ENCODE data around the gene NUDT16L1. TPM values are rescaled to one million over a fixed set of nuclear protein-coding genes. Genes with fewer than 3 reads are reported as not detected.

The NUDT16L1 gene
- total and polyA plus RNA-seq, 2 donors = 35.4 to 37.1 TPM

DNA sequence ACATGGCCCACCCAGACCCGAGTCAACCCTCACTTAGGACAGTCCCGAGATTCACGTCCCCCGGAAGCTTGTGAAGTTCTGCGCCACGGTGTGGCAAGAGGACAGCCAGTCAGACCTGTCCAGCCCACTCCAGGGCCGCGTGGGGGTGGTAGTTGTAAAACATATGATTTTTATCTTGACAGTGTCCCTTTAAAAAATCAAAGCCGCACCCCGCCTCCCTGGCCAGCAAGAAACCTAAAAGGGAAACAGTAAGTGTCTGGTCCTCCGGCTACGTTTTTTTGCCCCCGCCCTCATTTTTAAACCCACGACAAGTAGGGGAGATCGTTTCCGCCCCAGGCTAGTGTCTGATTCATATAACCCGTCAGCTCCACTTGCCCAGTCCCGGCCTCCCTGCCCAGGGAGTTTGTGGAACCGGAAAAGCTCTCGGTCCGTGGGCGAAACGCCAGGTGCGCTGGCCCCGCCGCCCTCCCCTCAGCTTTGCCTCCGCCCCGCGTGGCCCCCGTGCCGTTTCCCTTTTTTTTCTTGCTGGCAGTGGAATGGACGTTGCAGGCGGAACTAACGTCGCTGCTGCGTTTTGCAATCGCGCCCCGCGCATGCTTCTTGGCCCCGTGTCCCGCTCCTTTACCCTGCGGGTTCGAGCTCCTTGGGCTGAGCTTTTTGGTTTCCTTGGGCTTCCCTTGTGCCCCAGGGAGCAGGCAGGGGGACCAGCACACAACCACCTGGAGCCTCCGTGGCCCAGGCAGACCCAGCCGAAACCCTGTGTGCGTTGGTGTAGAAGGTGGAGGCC, 13.3 kb upstream of the NUDT16L1 start:
- Histone ChIP-seq H3K36me3 (ENCODE audit: control insufficient read depth in 2 of 2, insufficient read depth in 2 of 2, low read length in 1 of 2) (peaks cover 22 to 57% of the 10 kb centered on the region in 2 donors), H3K4me3 (ENCODE audit: low read length in 2 of 2) (no peak overlapping the region), H3K9me3 (ENCODE audit: control insufficient read depth in 2 of 2, insufficient read depth in 1 of 2, low read length in 1 of 2) (peaks cover 0 to 4% of the 10 kb centered on the region in 2 donors), H3K27me3 (ENCODE audit: control insufficient read depth in 2 of 2, insufficient read depth in 1 of 2, low read length in 1 of 2) (no peaks in the 10 kb centered on the region), H3K4me1 (ENCODE audit: control insufficient read depth in 2 of 2, insufficient read depth in 2 of 2, low read length in 2 of 2) (peaks cover 6 to 41% of the 10 kb centered on the region in 2 donors), H3K27ac (ENCODE audit: low read depth in 1 of 2, low read length in 1 of 2) (peak overlapping the region; percentile 11 to 41)
- WGBS = 92% methylated on average over 47 of the region's 47 CpGs
- no peak for DNase-seq (ENCODE audit: low read depth in 6 of 9, low spot score in 9 of 9)

DNA sequence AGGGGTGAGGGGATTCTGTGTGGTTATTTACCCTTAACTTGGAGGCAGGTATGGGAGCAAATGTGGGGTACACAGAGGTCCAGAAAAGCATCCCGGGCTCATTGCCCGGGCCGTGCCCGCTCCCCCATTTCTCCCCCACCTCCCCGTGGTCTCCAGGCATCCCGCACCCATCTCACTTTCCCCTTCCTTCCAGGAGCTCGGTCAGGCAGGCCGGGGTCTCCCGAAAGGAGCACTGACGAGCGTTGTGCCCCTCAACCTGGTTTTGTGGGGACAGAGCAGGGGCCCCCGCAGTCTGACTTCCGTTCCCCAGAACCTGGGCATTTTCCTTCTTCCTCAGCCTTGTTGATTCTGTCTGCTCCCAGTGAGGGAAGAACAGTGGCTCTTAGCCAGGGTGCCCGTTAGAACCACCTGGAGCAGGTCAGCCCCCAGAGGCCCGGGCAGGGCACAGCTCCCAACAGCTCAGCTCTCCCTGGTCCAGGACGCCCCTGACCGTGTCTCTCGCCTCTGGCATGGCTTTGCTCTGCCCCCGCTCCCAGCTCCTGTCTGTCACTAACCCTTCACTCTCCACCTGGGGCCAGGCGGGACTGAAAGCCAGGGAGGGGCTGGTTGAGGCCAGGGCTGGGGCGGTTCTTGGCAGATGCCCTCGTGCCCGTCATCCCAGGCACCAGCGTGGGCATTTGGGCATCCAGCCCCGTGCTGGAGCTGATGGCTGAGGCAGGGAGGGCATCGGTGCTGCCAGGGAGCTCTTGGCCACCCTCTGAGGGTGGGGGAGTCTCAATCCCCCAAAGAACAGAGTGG, 12.5 kb upstream of the NUDT16L1 start:
- Histone ChIP-seq H3K27me3 (ENCODE audit: control insufficient read depth in 2 of 2, insufficient read depth in 1 of 2, low read length in 1 of 2) (no peaks in the 10 kb centered on the region), H3K9me3 (ENCODE audit: control insufficient read depth in 2 of 2, insufficient read depth in 1 of 2, low read length in 1 of 2) (peaks cover 0 to 4% of the 10 kb centered on the region in 2 donors), H3K27ac (ENCODE audit: low read depth in 1 of 2, low read length in 1 of 2) (peak overlapping the region in 1 of 2 donors; percentile 41), H3K4me3 (ENCODE audit: low read length in 2 of 2) (no peak overlapping the region), H3K36me3 (ENCODE audit: control insufficient read depth in 2 of 2, insufficient read depth in 2 of 2, low read length in 1 of 2) (peaks cover 30 to 62% of the 10 kb centered on the region in 2 donors), H3K4me1 (ENCODE audit: control insufficient read depth in 2 of 2, insufficient read depth in 2 of 2, low read length in 2 of 2) (peaks cover 4 to 36% of the 10 kb centered on the region in 2 donors)
- no peak for DNase-seq (ENCODE audit: low read depth in 6 of 9, low spot score in 9 of 9)
- 97% methylated on average over 26 of the region's 26 CpGs for WGBS

DNA sequence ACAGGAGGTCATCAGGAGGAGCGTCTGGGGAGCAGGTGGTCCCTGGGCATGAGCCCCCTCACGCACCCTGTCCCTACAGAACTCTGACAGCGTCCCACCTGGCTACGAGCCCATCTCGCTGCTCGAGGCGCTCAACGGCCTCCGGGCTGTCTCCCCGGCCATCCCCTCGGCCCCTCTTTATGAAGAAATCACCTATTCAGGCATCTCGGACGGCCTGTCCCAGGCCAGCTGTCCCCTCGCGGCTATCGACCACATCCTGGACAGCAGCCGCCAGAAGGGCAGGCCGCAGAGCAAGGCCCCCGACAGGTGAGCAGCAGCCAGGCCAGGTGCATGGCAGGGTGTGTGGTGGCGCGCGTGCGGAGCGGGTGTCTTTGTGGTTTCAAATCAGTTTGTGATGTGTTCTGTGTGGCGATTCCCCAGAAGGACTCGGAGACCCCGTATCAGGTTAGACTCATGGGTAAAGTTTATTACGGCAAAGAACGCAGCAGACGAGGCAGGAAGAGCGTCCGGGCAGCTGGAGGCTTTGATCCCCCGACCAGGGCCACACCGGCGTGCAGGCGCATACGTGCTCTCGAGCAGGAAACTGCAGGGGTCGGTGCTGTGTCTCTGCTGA, 11.8 kb upstream of the NUDT16L1 start:
- H3K27me3 ChIP-seq (ENCODE audit: control insufficient read depth in 2 of 2, insufficient read depth in 1 of 2, low read length in 1 of 2) = no peaks in the 10 kb centered on the region
- H3K4me3 ChIP-seq (ENCODE audit: low read length in 2 of 2) = no peak overlapping the region
- 75% methylated on average over 39 of the region's 39 CpGs for WGBS
- peaks cover 0 to 4% of the 10 kb centered on the region in 2 donors for H3K9me3 ChIP-seq (ENCODE audit: control insufficient read depth in 2 of 2, insufficient read depth in 1 of 2, low read length in 1 of 2)
- peak in 2 of 9 donors; percentile 33 to 59 for DNase-seq (ENCODE audit: low read depth in 6 of 9, low spot score in 9 of 9)
- H3K27ac ChIP-seq (ENCODE audit: low read depth in 1 of 2, low read length in 1 of 2) = no peak overlapping the region
- peaks cover 34 to 67% of the 10 kb centered on the region in 2 donors for H3K36me3 ChIP-seq (ENCODE audit: control insufficient read depth in 2 of 2, insufficient read depth in 2 of 2, low read length in 1 of 2)
- H3K4me1 ChIP-seq (ENCODE audit: control insufficient read depth in 2 of 2, insufficient read depth in 2 of 2, low read length in 2 of 2) = peaks cover 0 to 29% of the 10 kb centered on the region in 2 donors

DNA sequence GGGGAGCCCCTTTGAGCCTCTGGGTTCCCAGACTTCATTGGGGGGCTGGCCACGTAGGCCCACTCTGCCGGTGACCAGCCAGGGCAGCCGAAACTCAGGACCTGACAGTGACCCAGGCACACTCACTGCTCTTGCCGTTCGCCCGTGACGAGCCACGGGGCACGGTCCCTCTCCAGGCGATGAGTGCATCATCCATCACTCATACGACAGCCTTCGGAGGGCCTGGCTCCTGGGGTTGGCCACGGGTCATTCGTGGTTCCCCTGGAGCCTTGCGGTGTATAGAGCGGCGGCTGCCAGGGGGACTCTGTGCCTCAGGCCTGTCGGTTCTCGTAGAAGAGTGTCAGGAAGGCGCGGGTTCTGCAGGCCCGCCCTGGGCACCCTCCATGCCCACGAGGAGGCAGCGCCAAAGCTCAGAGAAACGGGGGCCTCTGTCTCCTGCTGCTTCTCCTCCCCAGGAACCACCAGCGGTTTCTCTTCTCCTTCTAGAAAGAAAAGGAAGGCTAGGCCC, 11.2 kb upstream of the NUDT16L1 start:
- Histone ChIP-seq H3K27me3 (ENCODE audit: control insufficient read depth in 2 of 2, insufficient read depth in 1 of 2, low read length in 1 of 2) (no peaks in the 10 kb centered on the region), H3K4me3 (ENCODE audit: low read length in 2 of 2) (no peak overlapping the region), H3K9me3 (ENCODE audit: control insufficient read depth in 2 of 2, insufficient read depth in 1 of 2, low read length in 1 of 2) (peaks cover 0 to 4% of the 10 kb centered on the region in 2 donors), H3K36me3 (ENCODE audit: control insufficient read depth in 2 of 2, insufficient read depth in 2 of 2, low read length in 1 of 2) (peaks cover 36 to 72% of the 10 kb centered on the region in 2 donors), H3K4me1 (ENCODE audit: control insufficient read depth in 2 of 2, insufficient read depth in 2 of 2, low read length in 2 of 2) (peaks cover 0 to 24% of the 10 kb centered on the region in 2 donors), H3K27ac (ENCODE audit: low read depth in 1 of 2, low read length in 1 of 2) (no peak overlapping the region)
- DNase-seq (ENCODE audit: low read depth in 6 of 9, low spot score in 9 of 9) = no peak
- WGBS = 95% methylated on average over 26 of the region's 26 CpGs

DNA sequence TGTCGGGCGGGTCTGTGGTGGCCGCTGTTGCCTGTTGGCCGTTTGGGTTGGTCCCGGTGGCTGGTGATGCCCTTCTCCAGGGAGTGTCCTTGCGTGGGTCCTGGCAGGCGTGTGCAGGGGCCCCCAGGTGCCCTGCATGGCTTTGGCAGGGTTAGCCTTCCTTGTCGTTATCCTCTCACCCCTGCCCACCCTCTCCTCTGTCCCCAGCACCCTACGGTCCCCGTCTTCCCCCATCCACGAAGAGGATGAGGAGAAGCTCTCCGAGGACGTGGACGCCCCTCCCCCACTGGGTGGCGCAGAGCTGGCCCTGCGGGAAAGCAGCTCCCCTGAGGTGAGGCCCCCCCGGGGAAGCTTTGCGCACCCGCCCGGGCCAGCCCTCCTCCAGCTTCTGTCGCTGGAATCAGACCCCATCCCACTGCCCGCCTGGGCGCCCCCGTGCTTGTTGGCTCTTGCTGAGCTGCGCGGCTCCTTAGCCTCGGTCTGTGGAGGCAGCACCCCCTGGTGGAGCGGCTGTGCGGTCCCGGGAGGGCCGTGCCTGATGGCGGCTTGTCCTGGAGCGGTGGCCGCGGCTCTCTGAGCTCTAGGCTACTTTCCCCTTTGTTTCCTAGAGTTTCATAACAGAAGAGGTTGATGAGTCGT, 10.6 kb upstream of the NUDT16L1 start:
- peak in 1 of 9 donors; percentile 34 for DNase-seq (ENCODE audit: low read depth in 6 of 9, low spot score in 9 of 9)
- H3K4me3 ChIP-seq (ENCODE audit: low read length in 2 of 2) = no peak overlapping the region
- H3K27ac ChIP-seq (ENCODE audit: low read depth in 1 of 2, low read length in 1 of 2) = no peak overlapping the region

DNA sequence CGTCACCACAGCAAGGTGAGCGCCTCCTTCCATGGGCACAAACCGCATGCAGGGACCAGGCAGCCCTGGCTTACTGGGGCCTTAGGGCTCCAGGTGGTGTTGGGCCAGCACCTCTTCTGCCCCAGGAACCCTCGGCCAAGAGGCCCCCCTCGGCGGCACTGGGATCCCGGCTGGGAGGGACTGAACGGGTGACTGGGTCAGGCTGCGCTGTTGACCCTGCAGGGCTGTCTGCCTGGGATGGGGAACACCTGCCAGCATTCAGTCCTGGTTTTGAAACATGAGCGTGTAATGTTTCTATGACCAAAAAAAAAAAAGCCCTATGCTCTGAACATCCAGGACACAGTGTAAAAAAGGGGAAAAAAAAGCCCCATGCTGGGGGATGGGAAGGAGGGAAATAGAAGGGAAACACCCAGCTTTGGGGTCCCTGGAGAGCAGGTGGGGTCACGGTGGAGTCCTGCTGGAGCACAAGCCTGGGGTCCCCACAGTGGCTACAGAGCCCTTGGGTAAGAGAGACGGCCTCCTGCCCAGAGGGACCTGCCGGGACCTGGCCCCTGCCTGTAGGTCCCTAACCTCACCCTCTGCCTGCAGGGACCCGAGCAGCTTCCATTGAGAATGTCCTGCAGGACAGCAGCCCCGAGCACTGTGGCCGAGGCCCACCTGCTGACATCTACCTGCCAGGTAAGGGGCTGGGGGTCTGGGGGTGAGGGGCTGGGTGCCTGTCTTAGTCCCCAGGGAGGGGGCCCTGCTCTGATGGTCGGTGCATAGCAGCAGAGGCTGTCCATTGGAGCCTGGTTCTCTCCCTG, 9.9 kb upstream of the NUDT16L1 start:
- peaks cover 0 to 4% of the 10 kb centered on the region in 2 donors for H3K9me3 ChIP-seq (ENCODE audit: control insufficient read depth in 2 of 2, insufficient read depth in 1 of 2, low read length in 1 of 2)
- peaks cover 40 to 71% of the 10 kb centered on the region in 2 donors for H3K36me3 ChIP-seq (ENCODE audit: control insufficient read depth in 2 of 2, insufficient read depth in 2 of 2, low read length in 1 of 2)
- H3K4me1 ChIP-seq (ENCODE audit: control insufficient read depth in 2 of 2, insufficient read depth in 2 of 2, low read length in 2 of 2) = peaks cover 0 to 22% of the 10 kb centered on the region in 2 donors
- DNase-seq (ENCODE audit: low read depth in 6 of 9, low spot score in 9 of 9) = no peak
- H3K4me3 ChIP-seq (ENCODE audit: low read length in 2 of 2) = no peak overlapping the region
- WGBS = 96% methylated on average over 17 of the region's 17 CpGs
- H3K27ac ChIP-seq (ENCODE audit: low read depth in 1 of 2, low read length in 1 of 2) = no peak overlapping the region
- no peaks in the 10 kb centered on the region for H3K27me3 ChIP-seq (ENCODE audit: control insufficient read depth in 2 of 2, insufficient read depth in 1 of 2, low read length in 1 of 2)

More for the DNA sequence above, 10.6 kb upstream of the NUDT16L1 start:
- Histone ChIP-seq H3K4me1 (ENCODE audit: control insufficient read depth in 2 of 2, insufficient read depth in 2 of 2, low read length in 2 of 2) (peaks cover 0 to 22% of the 10 kb centered on the region in 2 donors), H3K36me3 (ENCODE audit: control insufficient read depth in 2 of 2, insufficient read depth in 2 of 2, low read length in 1 of 2) (peaks cover 35 to 68% of the 10 kb centered on the region in 2 donors), H3K9me3 (ENCODE audit: control insufficient read depth in 2 of 2, insufficient read depth in 1 of 2, low read length in 1 of 2) (peaks cover 0 to 4% of the 10 kb centered on the region in 2 donors), H3K27me3 (ENCODE audit: control insufficient read depth in 2 of 2, insufficient read depth in 1 of 2, low read length in 1 of 2) (no peaks in the 10 kb centered on the region)
- 94% methylated on average over 36 of the region's 36 CpGs for WGBS

DNA sequence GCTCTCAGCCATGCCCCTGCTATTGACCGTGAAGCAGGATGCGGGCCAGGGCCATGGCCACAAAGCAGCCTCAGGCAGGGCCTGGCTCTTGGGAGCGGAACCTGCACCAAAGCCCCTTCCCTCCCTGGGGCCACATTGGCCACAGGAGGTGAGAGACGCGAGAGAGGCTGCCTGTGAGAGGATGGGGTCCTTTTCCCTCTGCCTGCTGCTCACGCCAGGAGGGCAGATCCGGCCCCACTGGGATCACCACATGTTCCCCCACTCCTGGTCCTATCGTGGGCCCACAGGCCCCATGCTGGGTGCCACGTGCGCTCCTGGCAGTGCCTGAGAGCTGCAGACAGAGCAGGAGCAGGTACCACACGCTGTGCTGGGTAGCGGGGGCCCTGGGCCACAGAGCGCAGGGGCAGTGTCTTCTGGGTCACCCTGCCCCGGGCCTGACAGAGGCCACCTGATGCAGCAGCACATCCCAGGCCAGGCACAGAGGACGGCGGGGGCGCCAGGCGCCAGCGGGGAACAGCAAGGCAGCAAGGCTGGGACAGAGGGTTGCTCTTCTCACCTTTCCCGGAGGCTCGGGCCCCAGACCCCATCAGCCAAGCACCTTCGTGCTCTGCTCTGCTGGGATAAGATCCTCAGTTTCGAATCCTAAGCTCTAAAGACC, 9.2 kb upstream of the NUDT16L1 start:
- no peak overlapping the region for H3K27ac ChIP-seq (ENCODE audit: low read depth in 1 of 2, low read length in 1 of 2)
- H3K36me3 ChIP-seq (ENCODE audit: control insufficient read depth in 2 of 2, insufficient read depth in 2 of 2, low read length in 1 of 2) = peaks cover 45 to 77% of the 10 kb centered on the region in 2 donors
- no peak for DNase-seq (ENCODE audit: low read depth in 6 of 9, low spot score in 9 of 9)
- no peak overlapping the region for H3K4me3 ChIP-seq (ENCODE audit: low read length in 2 of 2)
- H3K9me3 ChIP-seq (ENCODE audit: control insufficient read depth in 2 of 2, insufficient read depth in 1 of 2, low read length in 1 of 2) = peaks cover 0 to 4% of the 10 kb centered on the region in 2 donors
- peaks cover 0 to 19% of the 10 kb centered on the region in 2 donors for H3K4me1 ChIP-seq (ENCODE audit: control insufficient read depth in 2 of 2, insufficient read depth in 2 of 2, low read length in 2 of 2)
- H3K27me3 ChIP-seq (ENCODE audit: control insufficient read depth in 2 of 2, insufficient read depth in 1 of 2, low read length in 1 of 2) = no peaks in the 10 kb centered on the region
- WGBS = 96% methylated on average over 23 of the region's 23 CpGs

Data from thymus (tissue), 11 donors.